Hepatic stellate cell (primary cell): ENCODE data around the gene ZNF804A.

ENCODE experiments used
- DNase-seq: peaks from one replicate; pipeline ENCODE4 v3.0.0; 2011; ENCODE audit warnings: low spot score

ZNF804A gene

DNA sequence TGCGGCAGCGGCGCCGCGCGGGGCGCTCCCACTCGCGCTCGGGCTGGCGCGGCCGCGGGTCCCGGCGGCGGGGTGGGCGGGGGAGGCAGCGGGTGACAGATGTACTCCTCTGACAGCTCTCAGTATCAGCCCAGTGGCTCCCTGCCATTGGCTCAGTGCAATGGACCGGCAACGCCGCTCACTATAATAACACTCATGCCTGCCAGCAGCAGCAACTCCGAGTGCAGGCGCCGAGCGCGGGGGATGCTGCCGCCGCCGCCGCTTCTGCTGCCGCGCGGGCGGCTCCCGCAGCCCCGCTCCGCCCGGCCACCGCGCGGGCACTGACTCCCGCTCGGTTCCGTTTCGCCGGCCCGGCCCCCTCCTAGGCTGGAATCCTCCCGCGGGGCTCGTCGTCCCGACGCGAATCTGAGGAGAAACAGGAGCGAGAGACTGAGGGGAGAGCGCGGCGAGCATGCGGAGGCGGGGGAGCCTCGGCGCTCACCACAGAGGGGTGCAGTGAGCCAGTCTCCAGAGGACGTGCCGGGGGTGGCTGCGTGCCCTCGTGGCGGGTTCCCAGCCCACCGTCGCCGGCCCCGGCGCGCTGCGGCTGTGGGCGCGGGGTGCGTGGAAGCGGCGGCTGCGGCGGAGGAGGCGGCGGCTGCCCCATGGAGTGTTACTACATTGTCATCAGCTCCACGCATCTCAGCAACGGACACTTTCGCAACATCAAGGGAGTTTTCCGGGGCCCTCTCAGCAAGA is at the start of gene ZNF804A:
TSS of gene ZNF804A (plus strand) at position 214 of the 738 bp plus-strand sequence. CDS start at position 645, 431 bp downstream.
- DNase-seq: peak; percentile 69

DNA sequence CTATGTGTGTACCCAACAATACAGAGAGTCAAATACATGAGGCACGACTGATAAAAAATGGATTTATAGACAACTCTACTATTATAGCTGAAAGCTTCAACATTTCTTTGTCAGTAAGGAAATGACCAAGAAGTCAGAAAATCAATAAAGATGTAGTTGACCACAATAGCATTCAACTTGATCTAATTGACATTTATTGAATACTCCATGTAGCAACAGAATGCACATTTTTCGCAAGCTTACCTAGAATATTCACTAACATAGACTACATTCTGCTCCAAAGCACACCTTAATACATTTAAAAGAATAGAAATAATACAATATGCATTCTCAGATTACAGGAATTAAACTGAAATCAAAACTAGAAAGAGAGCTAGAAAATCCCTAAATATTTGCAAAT is 49.2 kb upstream of the ZNF804A start:
- DNase-seq: no peak

GRCh38 chr2:184551626-184552025 is 46.7 kb upstream of the ZNF804A start:
- DNase-seq: no peak

GRCh38 chr2:184554736-184555135 is 43.6 kb upstream of the ZNF804A start:
- no peak for DNase-seq

- DNase-seq: no peak
These were observed 43.0 kb upstream of the ZNF804A start for GRCh38 chr2:184555352-184555751.

GRCh38 chr2:184556639-184557038 is 41.7 kb upstream of the ZNF804A start:
- DNase-seq: no peak

GRCh38 chr2:184558713-184559464 is 39.4 kb upstream of the ZNF804A start:
- DNase-seq: no peak

DNA sequence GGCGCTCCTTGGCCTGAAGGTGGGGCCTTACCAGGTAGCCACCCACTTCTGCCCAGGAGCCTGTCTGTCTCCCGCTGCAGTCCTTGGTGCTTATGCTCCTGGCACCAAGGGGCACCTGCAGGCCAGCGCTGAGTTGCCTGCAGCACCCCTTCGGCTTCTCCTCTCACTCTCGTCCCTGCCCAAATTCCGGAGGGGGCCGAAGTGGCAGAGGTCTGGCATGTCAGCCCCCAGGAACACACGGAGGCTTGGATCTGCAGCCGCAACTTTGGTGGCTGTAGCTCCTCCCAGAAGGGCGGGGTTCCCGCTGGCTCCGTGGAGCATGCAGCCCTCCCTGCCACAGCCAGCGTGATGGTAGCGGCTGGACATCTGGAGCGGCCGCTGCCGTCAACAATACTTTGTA is 37.7 kb upstream of the ZNF804A start:
- DNase-seq: no peak

- DNase-seq: no peak
These were observed 35.8 kb upstream of the ZNF804A start for GRCh38 chr2:184562532-184562931.

DNA sequence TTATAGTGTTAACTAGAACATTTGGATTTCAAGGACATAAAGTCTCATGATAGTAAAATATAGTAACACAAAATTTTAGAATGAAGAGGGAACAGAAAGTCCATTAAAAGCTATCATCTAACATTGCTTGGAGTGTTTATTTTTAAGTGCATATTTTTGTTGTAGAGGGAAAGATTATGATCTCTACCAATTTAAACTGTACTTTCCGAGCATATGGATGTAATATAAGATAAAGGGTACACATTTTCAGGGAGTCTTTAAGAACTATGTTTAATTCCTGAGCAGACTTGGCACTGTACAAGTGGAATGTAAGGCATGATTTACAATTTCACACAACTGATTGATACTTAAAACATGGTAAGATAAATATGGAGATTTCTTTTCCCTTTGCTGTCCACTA is 34.2 kb upstream of the ZNF804A start:
- no peak for DNase-seq

GRCh38 chr2:184566716-184567115 is 31.6 kb upstream of the ZNF804A start:
- DNase-seq: no peak

DNA sequence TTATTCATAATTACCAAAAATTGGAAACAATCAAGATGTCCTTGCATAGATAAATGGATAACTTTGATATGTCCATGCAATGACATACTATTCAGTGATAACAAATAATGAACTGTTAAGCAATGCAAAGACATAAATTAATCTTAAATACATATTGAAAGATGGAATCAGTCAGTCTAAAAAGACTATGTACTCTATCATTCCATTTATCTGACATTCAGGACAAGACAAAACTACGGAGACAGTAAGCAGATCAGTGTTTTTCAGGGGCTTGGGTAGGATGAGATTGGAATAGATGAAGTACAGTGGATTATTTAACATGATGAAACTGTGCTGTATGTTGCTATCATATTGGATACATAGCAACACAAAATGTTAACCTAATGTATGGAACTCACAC is 21.3 kb upstream of the ZNF804A start:
- DNase-seq: no peak

DNA sequence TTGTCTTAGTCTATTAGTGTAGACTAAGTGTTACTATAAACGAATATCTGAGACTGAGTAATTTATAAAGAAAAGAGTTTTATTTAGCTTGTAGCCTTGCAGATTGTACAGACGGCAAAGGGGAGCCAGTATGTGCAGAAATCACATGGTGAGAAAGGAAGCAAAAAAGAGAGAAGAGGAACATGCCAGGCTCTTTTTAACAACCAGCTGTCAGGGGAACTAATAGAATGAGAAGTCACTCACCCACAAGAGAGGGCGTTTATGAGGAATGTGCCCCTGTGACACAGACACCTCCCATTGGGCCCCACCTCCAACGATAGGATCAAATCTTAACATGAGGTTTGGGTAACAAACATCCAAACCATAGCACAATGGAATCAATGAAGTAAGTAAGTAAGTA is 20.6 kb upstream of the ZNF804A start:
- no peak for DNase-seq

GRCh38 chr2:184579226-184579625 is 19.1 kb upstream of the ZNF804A start:
- DNase-seq: no peak

DNA sequence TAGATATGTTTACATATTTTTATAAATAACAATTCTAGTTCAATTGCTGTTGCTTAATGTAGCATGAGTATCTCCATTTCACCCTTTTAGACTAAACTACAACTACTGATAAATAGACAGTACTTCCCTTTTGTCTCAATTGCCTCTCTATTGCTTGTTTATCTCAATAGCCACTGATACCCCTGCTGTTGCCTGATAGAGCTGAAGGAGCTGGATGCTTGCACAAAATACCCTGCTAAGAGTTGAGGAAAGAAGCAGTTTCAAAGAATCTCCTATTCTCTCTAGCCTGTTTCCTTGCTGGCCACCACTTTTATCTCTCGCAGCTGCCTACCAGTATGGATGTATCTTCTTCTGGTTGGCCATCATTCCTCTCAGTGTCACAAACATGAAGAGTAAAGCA is 16.9 kb upstream of the ZNF804A start:
- no peak for DNase-seq

- no peak for DNase-seq
These were observed 9.1 kb upstream of the ZNF804A start for GRCh38 chr2:184589261-184589660.

- DNase-seq: peak; percentile 33
These were observed 1.4 kb upstream of the ZNF804A start for GRCh38 chr2:184596819-184597411.

DNA sequence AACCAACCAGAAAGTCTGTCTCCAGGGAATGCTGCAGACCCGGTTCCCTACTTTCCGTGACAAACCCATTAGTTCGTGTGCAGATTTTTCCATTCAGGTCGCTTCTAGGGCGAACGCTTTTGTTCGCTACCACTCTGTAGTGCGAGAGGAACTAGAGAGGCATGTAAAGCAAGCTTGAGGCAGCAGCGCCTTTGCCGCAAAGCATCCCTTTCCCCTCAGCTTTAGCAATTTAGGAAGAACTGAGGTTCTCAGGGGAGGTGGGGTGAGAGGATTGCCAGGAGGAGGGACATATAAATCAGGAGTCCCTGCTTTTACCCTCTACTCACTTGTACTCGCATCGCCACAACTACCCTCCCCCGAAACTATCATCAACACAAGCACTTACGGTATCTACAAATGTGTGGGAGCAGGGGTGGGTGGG is 748 bp upstream of the ZNF804A start:
- peak; percentile 69 for DNase-seq

GRCh38 chr2:184598002-184598315 is 370 bp upstream of the ZNF804A start:
- no peak for DNase-seq

DNA sequence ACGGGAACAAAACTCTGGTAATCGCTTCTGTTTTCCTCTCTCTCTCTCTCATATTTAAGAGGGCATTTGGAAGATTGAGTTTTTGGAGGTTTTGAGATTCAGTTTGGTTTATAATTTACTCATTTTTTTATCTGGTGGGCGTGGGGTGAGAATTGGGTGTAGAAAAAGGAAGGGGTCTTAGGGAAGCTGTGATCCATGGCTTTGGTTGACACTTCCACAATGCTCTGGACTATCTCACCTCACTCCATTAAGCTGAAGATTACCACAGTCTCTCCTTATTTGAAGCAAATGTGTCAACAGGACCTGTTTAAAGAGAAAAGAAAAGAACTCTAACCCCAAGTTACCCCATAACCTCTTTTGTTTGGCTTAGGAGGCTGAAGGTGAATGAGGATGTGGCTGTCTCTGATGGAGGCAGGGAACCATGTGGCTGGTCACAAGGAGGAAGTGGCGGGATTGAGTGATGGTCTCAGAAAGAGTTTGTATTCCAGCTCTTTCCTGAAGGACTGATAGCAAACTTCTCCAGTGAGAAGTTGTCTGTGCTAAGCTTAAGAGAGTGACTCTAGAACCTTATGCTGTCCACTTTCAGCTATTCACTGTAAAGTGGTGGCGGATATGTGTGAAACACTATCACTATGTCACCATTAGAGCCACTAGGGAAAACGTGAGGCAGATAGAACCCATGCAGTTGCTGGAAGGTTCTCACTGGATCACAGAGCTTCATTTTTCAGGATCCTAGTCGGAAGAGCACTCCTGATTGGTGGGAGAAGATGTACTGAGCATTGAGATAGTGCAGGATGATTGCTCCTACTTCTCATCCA is 934 bp downstream of the ZNF804A start:
- DNase-seq: peak; percentile 31

- no peak for DNase-seq
These were observed 1.5 kb downstream of the ZNF804A start for GRCh38 chr2:184599872-184600222.

DNA sequence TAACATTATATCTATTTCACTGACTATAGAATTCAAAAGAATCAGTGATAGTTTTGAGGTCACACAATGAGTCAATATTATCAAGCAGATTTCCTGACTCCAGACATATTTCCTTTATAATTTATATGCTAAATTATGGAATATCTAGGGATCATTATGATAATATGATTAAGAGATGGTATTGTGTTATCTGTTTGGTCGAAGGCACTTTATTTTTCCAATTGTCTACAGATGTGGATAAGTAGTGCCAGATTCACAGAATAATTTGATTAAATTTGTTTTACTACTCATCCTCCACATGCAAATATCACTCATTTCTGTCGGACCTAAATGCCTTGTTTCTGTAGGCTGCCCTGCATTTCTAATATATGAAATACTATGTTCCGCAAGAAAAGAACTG is 4.4 kb downstream of the ZNF804A start:
- no peak for DNase-seq

- DNase-seq: no peak
These were observed 12.6 kb downstream of the ZNF804A start for GRCh38 chr2:184610891-184611290.
